H1 (cell line): ENCODE data around the gene LMX1A. TPM values are rescaled to one million over a fixed set of nuclear protein-coding genes. Genes with fewer than 3 reads are reported as not detected.

Experiments used
- CTCF ChIA-PET: fragments of 300-600 bp; sonication (Branson Sonifier 250); formaldehyde crosslinking; loops from one replicate; lab custom pipeline; 2021; ENCODE audit not compliant: partially characterized antibody; lab: Charles Lee
- POLR2A ChIA-PET: fragments of 300-600 bp; sonication (Branson Sonifier 250); formaldehyde crosslinking; loops from one replicate; lab custom pipeline; 2021; ENCODE audit warnings: inconsistent platforms; ENCODE audit not compliant: partially characterized antibody; lab: Charles Lee
- DNase-seq, 2 experiments: peaks; one replicate each; pipeline versions ENCODE4 v3.0.0 to v3.0.0-alpha.2; 2010 to 2022; ENCODE audit warnings: low spot score in 2 of 2, low read depth in 1 of 2, mixed read lengths in 1 of 2
- FAIRE-seq: peaks from 2 replicates; lab custom pipeline; 2011; peaks lifted over from hg19 to GRCh38; lab: Jason Lieb, UNC
- H2AFZ ChIP-seq: 2 replicates; pipeline ENCODE4 v1.8.1; 2012; ENCODE audit warnings: low read length, inconsistent platforms
- H2AK5ac ChIP-seq: 2 replicates; pipeline ENCODE4 v1.6.1; 2013; ENCODE audit warnings: low read depth, low read length
- H2BK120ac ChIP-seq: replicated peaks from 2 replicates; pipeline ENCODE3; 2013; ENCODE audit warnings: low read depth, low read length, inconsistent platforms
- H2BK12ac ChIP-seq: 2 replicates; pipeline ENCODE4 v1.6.1; 2013; ENCODE audit warnings: low read depth, low read length
- H2BK15ac ChIP-seq: 2 replicates; pipeline ENCODE4 v1.6.1; 2013; ENCODE audit warnings: low read length
- H2BK20ac ChIP-seq: 2 replicates; pipeline ENCODE4 v1.6.1; 2013; ENCODE audit warnings: low read length
- H2BK5ac ChIP-seq: 2 replicates; pipeline ENCODE4 v1.6.1; 2013; ENCODE audit warnings: low read depth, low read length
- H3K14ac ChIP-seq: 2 replicates; pipeline ENCODE4 v1.6.1; 2013; ENCODE audit warnings: inconsistent platforms; ENCODE audit not compliant: insufficient read length
- H3K18ac ChIP-seq: 2 replicates; pipeline ENCODE4 v1.6.1; 2013; ENCODE audit warnings: low read length; ENCODE audit errors: extremely low read depth
- H3K23ac ChIP-seq: 2 replicates; pipeline ENCODE4 v1.6.1; 2013; ENCODE audit warnings: inconsistent platforms; ENCODE audit not compliant: insufficient read length
- H3K23me2 ChIP-seq: 2 replicates; pipeline ENCODE4 v1.6.1; 2013; ENCODE audit warnings: low read depth, low read length
- H3K27ac ChIP-seq: 2 replicates; pipeline ENCODE4 v1.6.1; 2011; ENCODE audit warnings: low read depth, low read length, inconsistent platforms
- H3K27me3 ChIP-seq, 4 experiments: replicated peaks in 1 of 4; 1 replicate in 1 of 4; 2 replicates in 3 of 4; pipeline versions ENCODE4 v1.6.1 to v1.8.1; 2011 to 2013; ENCODE audit warnings: low read length in 3 of 4, mild to moderate bottlenecking in 3 of 4, inconsistent platforms in 2 of 4, mixed read lengths in 2 of 4, moderate library complexity in 1 of 4; ENCODE audit not compliant: control insufficient read depth in 3 of 4, insufficient read depth in 3 of 4; ENCODE audit errors: extremely low read depth in 1 of 4
- H3K36me3 ChIP-seq, 4 experiments: 2 replicates each; pipeline versions ENCODE4 v1.6.1 to v1.8.1; 2011 to 2013; ENCODE audit warnings: mild to moderate bottlenecking in 4 of 4, low read length in 3 of 4, moderate library complexity in 2 of 4, control low read depth in 1 of 4, inconsistent platforms in 1 of 4; ENCODE audit not compliant: insufficient read depth in 4 of 4, control insufficient read depth in 2 of 4
- H3K4ac ChIP-seq: replicated peaks from 2 replicates; pipeline ENCODE3; 2013; ENCODE audit warnings: low read length, low read depth, mixed read lengths, inconsistent platforms; ENCODE audit not compliant: insufficient read length
- H3K4me1 ChIP-seq, 4 experiments: replicated peaks in 1 of 4; 1 replicate in 1 of 4; 2 replicates in 3 of 4; pipeline versions ENCODE4 v1.6.1 to v1.8.1; 2011 to 2013; ENCODE audit warnings: low read length in 3 of 4, inconsistent platforms in 2 of 4, mixed read lengths in 1 of 4; ENCODE audit not compliant: insufficient read depth in 4 of 4, control insufficient read depth in 3 of 4
- H3K4me2 ChIP-seq, 2 experiments: 2 replicates each; pipeline versions ENCODE4 v1.6.1 to v1.8.1; 2011 to 2013; ENCODE audit warnings: low read depth in 2 of 2, low read length in 2 of 2, control low read depth in 1 of 2, inconsistent platforms in 1 of 2, mild to moderate bottlenecking in 1 of 2; ENCODE audit not compliant: insufficient read depth in 1 of 2
- H3K4me3 ChIP-seq, 4 experiments: fragments of 200-600, 300-600 bp in 1 of 4; sonication (generic), shearing (Covaris generic), sonication (Bioruptor Twin) in 1 of 4; 2 replicates each; pipeline versions ENCODE4 v1.5.1 to v1.8.1; 2011 to 2016; ENCODE audit warnings: low read length in 4 of 4, low read depth in 3 of 4, control low read depth in 2 of 4, inconsistent platforms in 2 of 4, mild to moderate bottlenecking in 2 of 4, mixed read lengths in 1 of 4, moderate library complexity in 1 of 4; ENCODE audit not compliant: insufficient read depth in 2 of 4; ENCODE audit errors: extremely low read depth in 1 of 4
- H3K56ac ChIP-seq: replicated peaks from 2 replicates; pipeline ENCODE3; 2013; ENCODE audit warnings: low read depth, mild to moderate bottlenecking, mixed read lengths, low read length, inconsistent platforms; ENCODE audit not compliant: insufficient read length
- H3K79me1 ChIP-seq: 2 replicates; pipeline ENCODE4 v1.6.1; 2013; ENCODE audit warnings: low read depth, low read length, control low read depth
- H3K79me2 ChIP-seq, 2 experiments: 2 replicates each; pipeline versions ENCODE4 v1.6.1 to v1.8.1; 2012 to 2013; ENCODE audit warnings: low read length in 2 of 2, mild to moderate bottlenecking in 2 of 2, inconsistent platforms in 1 of 2; ENCODE audit not compliant: insufficient read depth in 2 of 2, control insufficient read depth in 1 of 2
- H3K9ac ChIP-seq, 4 experiments: replicated peaks in 1 of 4; 1 replicate in 1 of 4; 2 replicates in 3 of 4; pipeline versions ENCODE4 v1.6.1 to v1.8.1; 2011 to 2013; ENCODE audit warnings: low read depth in 3 of 4, low read length in 3 of 4, control low read depth in 2 of 4, mild to moderate bottlenecking in 2 of 4, moderate library complexity in 2 of 4, inconsistent platforms in 1 of 4; ENCODE audit errors: extremely low read depth in 1 of 4
- H3K9me3 ChIP-seq, 2 experiments: 2 replicates each; pipeline versions ENCODE4 v1.6.1 to v1.8.1; 2012 to 2013; ENCODE audit warnings: mild to moderate bottlenecking in 2 of 2, moderate library complexity in 2 of 2, control low read depth in 1 of 2, inconsistent platforms in 1 of 2, low read depth in 1 of 2, low read length in 1 of 2, mixed read lengths in 1 of 2; ENCODE audit not compliant: insufficient read depth in 2 of 2
- H4K20me1 ChIP-seq, 2 experiments: replicated peaks in 1 of 2; 2 replicates each; pipeline versions ENCODE3 to v1.8.1; 2011 to 2013; ENCODE audit warnings: inconsistent platforms in 2 of 2, low read length in 2 of 2, mild to moderate bottlenecking in 1 of 2; ENCODE audit not compliant: insufficient read depth in 2 of 2, control insufficient read depth in 1 of 2
- H4K5ac ChIP-seq: 2 replicates; pipeline ENCODE4 v1.6.1; 2013; ENCODE audit warnings: low read length, low read depth, mixed read lengths, inconsistent platforms; ENCODE audit not compliant: insufficient read length
- H4K8ac ChIP-seq: 2 replicates; pipeline ENCODE4 v1.8.0; 2013; ENCODE audit warnings: mild to moderate bottlenecking, moderate library complexity, low read length, inconsistent platforms; ENCODE audit not compliant: insufficient read depth; ENCODE audit errors: extremely low read depth
- H4K91ac ChIP-seq: replicated peaks from 2 replicates; pipeline ENCODE3; 2013; ENCODE audit warnings: low read length, mixed read lengths, inconsistent platforms; ENCODE audit not compliant: insufficient read length
- BCL11A ChIP-seq, 2 experiments: IDR thresholded peaks; one replicate each; pipeline ENCODE4 v1.6.1; 2011; ENCODE audit warnings: low read depth in 2 of 2, low read length in 2 of 2, mild to moderate bottlenecking in 2 of 2
- BRCA1 ChIP-seq: IDR thresholded peaks from 2 replicates; pipeline ENCODE4 v1.6.1; 2012; ENCODE audit warnings: low read depth, low read length, improper control_type of control experiment
- CEBPB ChIP-seq: IDR thresholded peaks from 2 replicates; pipeline ENCODE4 v1.6.1; 2012; ENCODE audit warnings: low read depth, low read length
- E2F6 ChIP-seq: IDR thresholded peaks from 2 replicates; pipeline ENCODE4 v1.6.1; 2012; ENCODE audit warnings: inconsistent platforms
- EP300 ChIP-seq, 2 experiments: IDR thresholded peaks; 1 replicate in 1 of 2; 2 replicates in 1 of 2; pipeline ENCODE4 v1.6.1; 2011 to 2012; ENCODE audit warnings: low read depth in 2 of 2, low read length in 2 of 2, mild to moderate bottlenecking in 2 of 2, borderline replicate concordance in 1 of 2, inconsistent platforms in 1 of 2, moderate library complexity in 1 of 2
- GABPA ChIP-seq: IDR thresholded peaks from 2 replicates; pipeline ENCODE4 v1.6.1; 2011; ENCODE audit warnings: mild to moderate bottlenecking, low read length, moderate library complexity, borderline replicate concordance; ENCODE audit not compliant: insufficient read depth
- JUND ChIP-seq: IDR thresholded peaks from 2 replicates; pipeline ENCODE4 v1.6.1; 2011; ENCODE audit warnings: mild to moderate bottlenecking, improper control_type of control experiment, low read length
- MAFK ChIP-seq: IDR thresholded peaks from 2 replicates; pipeline ENCODE4 v1.6.1; 2012; ENCODE audit warnings: low read depth, mild to moderate bottlenecking, improper control_type of control experiment, low read length
- PHF8 ChIP-seq: fragments of 200-600 bp; sonication (generic); conservative IDR thresholded peaks from 2 replicates; pipeline ENCODE4 v1.7.1; 2012; ENCODE audit warnings: low read depth, mild to moderate bottlenecking, inconsistent platforms, low read length, moderate library complexity
- POLR2AphosphoS5 ChIP-seq: IDR thresholded peaks from 2 replicates; pipeline ENCODE4 v1.6.1; 2011; ENCODE audit warnings: low read depth, low read length
- RXRA ChIP-seq: IDR thresholded peaks from 2 replicates; pipeline ENCODE4 v1.6.1; 2011; ENCODE audit warnings: low read depth, mild to moderate bottlenecking, low read length, moderate library complexity; ENCODE audit not compliant: insufficient read depth
- TAF7 ChIP-seq: optimal IDR thresholded peaks from 2 replicates; pipeline ENCODE3; 2011; ENCODE audit warnings: low read depth, mild to moderate bottlenecking, inconsistent platforms, low read length, moderate library complexity, borderline replicate concordance
- TBP ChIP-seq: IDR thresholded peaks from 2 replicates; pipeline ENCODE4 v1.6.1; 2011; ENCODE audit warnings: low read depth, low read length, improper control_type of control experiment
- TCF12 ChIP-seq: IDR thresholded peaks from 2 replicates; pipeline ENCODE4 v1.6.1; 2011; ENCODE audit warnings: low read depth, mild to moderate bottlenecking, low read length
- TEAD4 ChIP-seq: IDR thresholded peaks from 2 replicates; pipeline ENCODE4 v1.6.1; 2012; ENCODE audit warnings: low read depth, low read length, inconsistent platforms, mixed read lengths
- WGBS, 2 experiments: shearing (Covaris generic) in 1 of 2; methylation state at CpG; one replicate each; pipeline versions ENCODE4 v1.1.6 to v1.1.7; 2013 to 2015; ENCODE audit warnings: low lambda C conversion rate in 2 of 2, mixed read lengths in 2 of 2, inconsistent platforms in 1 of 2, low coverage in 1 of 2, missing lambda C conversion rate in 1 of 2; ENCODE audit not compliant: insufficient replicate concordance in 2 of 2, insufficient coverage in 1 of 2, insufficient read length in 1 of 2; ENCODE audit errors: extremely low coverage in 1 of 2, missing lambda C conversion rate in 1 of 2; 5-methylcytosine and 5-hydroxymethylcytosine counted together
- polyA plus RNA-seq, 7 experiments: library from polyadenylated mRNA; depleted of rRNA in 3 of 7; stranded (reverse) in 5 of 7; unstranded in 2 of 7; fragments of >200 nt in 5 of 7; fragments of 200-250 nt in 2 of 7; gene quantifications; 1 replicate in 5 of 7; 2 replicates in 1 of 7; 4 replicates in 1 of 7; pipeline versions ENCODE4 v1.2.1 to v1.2.3, GENCODE V29; 2011 to 2013; ENCODE audit warnings: missing spikeins in 2 of 7, mixed read lengths in 2 of 7
- total RNA-seq: library from RNA; stranded (reverse); fragmentation: NEBNext Ultra II Directional; extraction: Animal tissue kit (Norgen Biotek cat#: 25700); gene quantifications from 2 replicates; pipeline ENCODE4 v1.2.1, GENCODE V29; 2021

Gene LMX1A
- total and polyA plus RNA-seq, 2 of the 8 experiments (the other 6 are each of a cell fraction or from before 2014, with no cell fraction given), result not detected

- Histone ChIP-seq H3K4me2 (no peak overlapping the region), H3K23ac (no peak overlapping the region), H3K4me3 (no peak overlapping the region), H3K23me2 (peaks cover 2% of the 10 kb centered on the region; the same call in 1 of the 2 replicates), H3K18ac (no peak overlapping the region), H2AK5ac (no peak overlapping the region), H3K9me3 (no peaks in the 10 kb centered on the region), H3K27me3 (no peaks in the 10 kb centered on the region), H3K4me1 (peaks cover 3 to 7% (median 5%) of the 10 kb centered on the region in 4 experiments; a peak in 5 of 7 replicates), H2BK20ac (no peak overlapping the region), H2AFZ (no peak overlapping the region), H3K56ac (no peak overlapping the region), H4K8ac (no peak overlapping the region), H3K36me3 (no peaks in the 10 kb centered on the region; a peak in 1 of 8 replicates), H4K20me1 (no peaks in the 10 kb centered on the region), H2BK120ac (no peak overlapping the region), H4K5ac (no peak overlapping the region), H3K27ac (no peak overlapping the region), H3K9ac (no peak overlapping the region), H3K79me2 (no peaks in the 10 kb centered on the region), H2BK5ac (no peak overlapping the region), H3K4ac (no peak overlapping the region), H2BK12ac (no peak overlapping the region), H3K14ac (no peak overlapping the region), H2BK15ac (no peak overlapping the region), H4K91ac (no peak overlapping the region), H3K79me1 (no peaks in the 10 kb centered on the region)
- WGBS, 2 experiments, result 83% methylated on average over 1 of the region's 1 CpG; no CpG with 5 or more reads in 1 of the 2 experiments
- CTCF ChIA-PET, result interaction anchor here (1.2 kb wide), 1 partner anchor 96 kb away, joined by 4 read pairs; no protein-coding TSS in a partner anchor
- DNase-seq (no peak), FAIRE-seq (no peak)
- POLR2A ChIA-PET, result no interaction called here
- TF ChIP-seq RXRA, result no peak
- TF ChIP-seq GABPA, result no peak
- TF ChIP-seq E2F6, result no peak
- TF ChIP-seq PHF8, result no peak
- TF ChIP-seq MAFK, result no peak
- TF ChIP-seq TAF7, result no peak
- no peak for TF ChIP-seq POLR2AphosphoS5
- TF ChIP-seq JUND, result no peak
- TF ChIP-seq TBP, result no peak
- TF ChIP-seq TEAD4, result no peak
- TF ChIP-seq BRCA1, result no peak
- TF ChIP-seq EP300 (IDR thresholded peaks at IDR 0.05; ENCODE audit: borderline replicate concordance in 1 of 2, low read depth in 2 of 2, low read length in 2 of 2), result no peak
- no peak for TF ChIP-seq BCL11A (IDR thresholded peaks at IDR 0.05; ENCODE audit: low read depth in 2 of 2, low read length in 2 of 2)
- TF ChIP-seq CEBPB, result no peak
- no peak for TF ChIP-seq TCF12
These were observed 130.9 kb downstream of the LMX1A start for GRCh38 chr1:165225650-165226049.
